ENCODE measurements around the gene COL20A1.
"Not testable (repeated sequence)": the region's sequence is repeated elsewhere in the genome, so short reads cannot be mapped to it uniquely, and the experiment has no call there.

COL20A1 gene

DNA sequence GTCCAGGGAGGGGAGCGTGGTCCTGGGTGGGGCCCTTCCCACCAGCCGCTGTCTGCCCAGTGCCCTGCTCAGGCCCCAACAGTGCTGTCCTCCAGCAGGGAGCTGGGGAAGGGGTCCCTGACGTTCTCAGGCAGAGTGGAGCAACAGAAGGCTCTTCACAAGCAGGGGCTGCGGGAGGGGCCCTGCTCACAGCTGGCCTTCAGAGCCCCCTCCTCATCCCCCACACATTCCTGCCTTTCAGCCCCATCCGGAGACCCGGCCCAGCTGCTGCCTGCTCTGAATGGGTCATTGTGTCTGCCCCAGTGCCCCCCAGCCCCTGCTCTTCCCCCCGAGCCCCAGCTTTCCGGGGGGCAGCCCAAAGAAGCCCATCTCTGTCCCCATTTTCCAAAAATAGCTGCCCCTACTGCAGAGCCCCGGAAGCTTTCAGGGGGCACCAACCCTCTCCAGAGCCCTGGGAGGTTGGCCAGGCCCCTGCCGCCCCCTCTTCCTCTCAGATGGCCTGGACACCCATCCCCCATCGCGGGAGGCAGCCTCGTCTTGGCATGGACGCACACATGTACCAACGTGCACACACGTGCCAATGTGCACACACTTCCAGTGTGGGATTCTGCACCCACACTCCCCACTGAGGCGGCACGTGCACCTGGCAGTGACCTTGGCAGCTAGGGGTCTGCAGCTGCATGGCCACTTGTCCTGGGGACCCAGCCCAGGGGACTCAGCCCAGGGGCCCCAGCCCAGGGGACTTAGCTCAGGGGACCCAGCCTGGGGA lies 3.7 kb downstream of the COL20A1 start:
- no peak overlapping the region for H3K4me3 ChIP-seq (ENCODE audit: low read length)
- TF ChIP-seq ZNF274 (IDR thresholded peaks at IDR 0.05; ENCODE audit: low read depth, low read length), result no peak

DNA sequence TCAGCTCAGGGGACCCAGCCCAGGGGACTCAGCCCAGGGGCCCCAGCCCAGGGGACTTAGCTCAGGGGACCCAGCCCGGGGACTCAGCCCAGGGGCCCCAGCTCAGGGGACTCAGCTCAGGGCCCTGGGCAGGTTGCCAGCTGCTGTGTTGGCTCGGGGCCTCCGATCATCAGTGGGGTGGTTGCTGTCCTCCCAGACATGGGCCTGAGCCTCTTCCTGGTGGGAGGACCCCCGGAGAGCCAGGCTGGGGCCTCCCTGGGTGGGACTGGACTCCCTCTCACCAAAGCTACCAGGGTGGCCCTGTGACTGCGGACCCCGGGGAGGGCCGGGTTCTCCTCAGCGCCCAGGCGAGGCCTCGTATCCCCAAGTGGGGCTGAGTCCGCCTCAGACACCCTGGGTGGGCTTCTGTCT lies 4.4 kb downstream of the COL20A1 start:
- TF ChIP-seq ZNF274 (IDR thresholded peaks at IDR 0.05; ENCODE audit: low read depth, low read length), result no peak
- no peak overlapping the region for H3K4me3 ChIP-seq (ENCODE audit: low read length)

DNA sequence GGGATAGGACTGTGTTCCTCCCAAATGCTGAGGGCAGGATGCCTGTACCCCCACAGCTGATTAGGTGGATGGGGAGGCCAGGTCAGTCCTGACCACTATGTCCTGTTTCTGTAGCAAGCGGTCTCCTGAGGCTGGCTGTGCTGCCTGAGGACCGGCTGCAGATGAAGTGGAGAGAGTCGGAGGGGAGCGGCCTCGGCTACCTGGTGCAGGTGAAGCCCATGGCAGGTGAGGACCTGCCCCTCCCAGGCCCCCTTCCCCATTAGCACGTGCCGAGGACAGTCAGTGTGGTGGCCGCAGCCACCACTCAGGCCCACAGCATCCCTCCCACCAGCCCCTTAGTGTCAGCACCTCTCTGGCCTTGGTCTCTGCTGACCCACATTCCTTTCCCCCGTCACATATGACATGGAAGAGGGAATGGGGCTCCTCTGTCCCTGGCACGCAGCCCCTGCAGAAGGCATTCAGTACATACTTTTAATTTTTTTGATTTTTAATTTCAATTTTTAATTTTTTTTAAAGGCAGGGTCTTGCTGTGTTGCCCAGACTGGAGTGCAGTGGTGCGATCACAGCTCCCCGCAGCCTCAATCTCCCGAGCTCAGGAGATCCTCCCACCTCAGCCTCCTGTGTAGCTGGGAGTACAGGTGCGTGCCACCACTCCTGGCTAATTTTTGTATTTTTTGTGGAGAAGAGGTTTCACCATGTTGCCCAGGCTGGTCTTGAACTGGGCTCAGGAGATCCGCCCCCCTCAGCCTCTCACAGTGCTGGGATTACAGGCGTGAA lies 5.0 kb downstream of the COL20A1 start:
- TF ChIP-seq ZNF274 (IDR thresholded peaks at IDR 0.05; ENCODE audit: low read depth, low read length), result no peak
- no peak overlapping the region for H3K4me3 ChIP-seq (ENCODE audit: low read length)

DNA sequence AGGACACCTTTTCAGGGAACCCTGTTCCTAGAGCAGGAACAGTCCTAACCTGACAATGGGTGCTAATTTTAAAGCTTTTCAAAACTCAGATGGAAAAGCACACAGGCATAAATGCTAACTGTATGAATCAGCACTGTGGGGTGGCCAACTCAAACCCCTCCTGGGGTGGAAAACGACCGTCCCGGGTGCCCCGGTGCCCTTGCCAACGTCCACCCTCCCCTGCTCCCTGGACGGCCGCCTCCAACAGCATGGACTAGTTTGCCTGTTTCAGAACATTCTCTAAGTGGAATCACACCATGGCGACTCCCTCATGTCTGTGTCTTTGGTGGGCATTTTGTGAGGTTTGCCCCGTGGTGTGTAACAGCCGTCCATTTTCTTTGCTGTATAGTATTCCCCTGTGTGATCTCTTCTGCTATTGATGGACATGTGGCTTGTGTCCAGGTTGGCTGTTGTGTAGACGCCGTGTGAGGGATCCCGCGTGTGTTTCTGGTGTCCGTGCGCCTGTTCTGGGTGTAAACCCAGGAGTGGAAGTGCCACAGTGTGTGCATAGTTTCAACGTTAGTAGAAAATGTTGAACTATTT lies 5.8 kb downstream of the COL20A1 start:
- TF ChIP-seq ZNF274 (IDR thresholded peaks at IDR 0.05; ENCODE audit: low read depth, low read length), result no peak

DNA sequence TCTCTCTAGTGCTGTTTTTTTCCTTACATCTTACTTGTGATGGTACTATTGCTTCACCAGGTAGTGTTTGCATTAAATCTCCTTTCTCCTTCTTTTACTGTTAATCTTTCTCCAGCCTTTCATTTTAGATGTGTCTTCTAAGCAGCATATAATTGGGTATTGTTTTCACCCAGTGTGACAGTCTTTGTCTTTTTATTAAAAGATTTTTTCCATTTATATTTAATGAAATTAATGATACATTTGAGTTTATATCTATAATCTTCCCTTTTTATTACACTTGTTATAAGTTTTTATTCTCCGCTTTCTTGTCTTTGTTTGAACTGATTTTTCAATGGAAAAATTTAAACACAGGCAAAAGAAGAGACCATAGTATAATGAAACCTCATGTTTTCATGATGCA lies 8.7 kb downstream of the COL20A1 start:
- no peak for TF ChIP-seq ZNF274 (IDR thresholded peaks at IDR 0.05; ENCODE audit: low read depth, low read length)
- no peak overlapping the region for H3K4me3 ChIP-seq (ENCODE audit: low read length)

More for the DNA sequence above, 5.8 kb downstream of the COL20A1 start:
- H3K4me3 ChIP-seq (ENCODE audit: low read length), result no peak overlapping the region

DNA sequence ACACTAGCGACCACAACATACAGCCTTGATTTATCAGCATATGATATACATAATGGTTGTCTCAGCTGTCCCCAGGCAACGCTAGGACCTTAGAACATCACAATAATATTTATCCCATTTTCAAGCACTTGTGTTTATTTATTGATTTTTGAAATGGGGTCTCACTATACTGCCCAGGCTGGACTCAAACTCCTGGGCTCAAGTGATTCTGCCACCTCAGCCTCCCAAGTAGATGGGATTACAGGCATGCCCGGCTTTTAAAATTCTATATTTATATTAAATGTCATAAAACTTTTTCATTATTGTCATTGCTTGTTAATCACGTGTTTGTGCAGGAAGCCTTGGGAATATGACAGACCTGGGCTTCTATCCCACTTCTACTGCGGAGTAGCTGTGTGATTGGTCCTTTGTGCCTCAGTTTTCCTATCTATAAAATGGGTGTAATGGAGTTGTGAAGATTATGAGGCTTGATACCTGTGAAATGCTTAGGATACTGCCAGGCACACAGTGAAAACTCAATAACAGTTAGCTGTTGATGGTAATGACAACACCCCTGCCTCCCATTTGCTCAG lies 10.2 kb downstream of the COL20A1 start:
- no peak for TF ChIP-seq ZNF274 (IDR thresholded peaks at IDR 0.05; ENCODE audit: low read depth, low read length)
- no peak overlapping the region for H3K4me3 ChIP-seq (ENCODE audit: low read length)

DNA sequence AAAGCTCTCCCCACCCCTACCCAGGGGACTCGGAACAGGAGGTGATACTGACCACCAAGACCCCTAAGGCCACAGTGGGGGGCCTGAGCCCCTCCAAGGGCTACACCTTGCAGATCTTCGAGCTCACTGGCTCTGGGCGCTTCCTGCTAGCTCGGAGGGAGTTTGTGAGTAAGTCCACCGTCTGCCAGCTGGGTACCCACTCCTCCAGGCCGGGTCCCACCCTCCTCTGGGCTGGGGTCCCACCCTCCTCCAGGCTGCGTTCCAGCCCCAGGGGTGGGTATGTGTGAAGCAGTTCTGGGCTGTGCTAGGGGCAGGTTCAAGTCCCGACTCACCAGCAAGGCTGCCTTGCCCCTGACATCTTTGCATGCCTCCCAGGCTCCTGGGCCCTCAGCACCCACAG lies 12.4 kb downstream of the COL20A1 start:
- H3K4me3 ChIP-seq (ENCODE audit: low read length), result no peak overlapping the region
- no peak for TF ChIP-seq ZNF274 (IDR thresholded peaks at IDR 0.05; ENCODE audit: low read depth, low read length)

DNA sequence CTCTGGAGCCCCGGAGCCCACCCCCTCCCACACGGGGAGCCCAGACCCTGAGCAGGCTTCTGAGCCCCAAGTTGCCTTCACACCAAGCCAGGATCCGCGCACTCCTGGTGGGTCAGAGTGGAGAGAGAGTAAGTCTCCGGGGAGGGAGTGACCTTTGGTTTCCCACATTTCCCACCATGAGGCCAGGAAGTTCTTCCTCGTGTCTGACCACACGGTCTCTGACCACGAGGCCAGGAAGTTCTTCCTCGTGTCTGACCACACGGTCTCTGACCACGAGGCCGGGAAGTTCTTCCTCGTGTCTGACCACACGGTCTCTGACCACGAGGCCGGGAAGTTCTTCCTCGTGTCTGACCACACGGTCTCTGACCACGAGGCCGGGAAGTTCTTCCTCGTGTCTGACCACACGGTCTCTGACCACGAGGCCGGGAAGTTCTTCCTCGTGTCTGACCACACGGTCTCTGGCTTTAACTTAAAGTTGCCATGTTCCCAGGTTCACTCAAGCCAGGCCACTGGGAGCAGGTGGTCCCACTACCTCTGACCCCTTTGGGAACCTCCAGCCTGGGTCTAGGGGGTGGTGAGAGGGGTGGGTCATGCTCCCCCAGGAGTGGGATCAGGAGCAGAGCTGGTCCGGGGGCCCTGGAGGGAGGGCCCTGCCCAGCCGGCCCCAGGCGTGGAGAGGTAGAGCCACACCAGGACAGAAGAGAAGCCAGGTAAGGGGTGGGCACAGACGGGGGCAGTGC lies 13.1 kb downstream of the COL20A1 start:
- not testable (repeated sequence) for H3K4me3 ChIP-seq (ENCODE audit: low read length)

DNA sequence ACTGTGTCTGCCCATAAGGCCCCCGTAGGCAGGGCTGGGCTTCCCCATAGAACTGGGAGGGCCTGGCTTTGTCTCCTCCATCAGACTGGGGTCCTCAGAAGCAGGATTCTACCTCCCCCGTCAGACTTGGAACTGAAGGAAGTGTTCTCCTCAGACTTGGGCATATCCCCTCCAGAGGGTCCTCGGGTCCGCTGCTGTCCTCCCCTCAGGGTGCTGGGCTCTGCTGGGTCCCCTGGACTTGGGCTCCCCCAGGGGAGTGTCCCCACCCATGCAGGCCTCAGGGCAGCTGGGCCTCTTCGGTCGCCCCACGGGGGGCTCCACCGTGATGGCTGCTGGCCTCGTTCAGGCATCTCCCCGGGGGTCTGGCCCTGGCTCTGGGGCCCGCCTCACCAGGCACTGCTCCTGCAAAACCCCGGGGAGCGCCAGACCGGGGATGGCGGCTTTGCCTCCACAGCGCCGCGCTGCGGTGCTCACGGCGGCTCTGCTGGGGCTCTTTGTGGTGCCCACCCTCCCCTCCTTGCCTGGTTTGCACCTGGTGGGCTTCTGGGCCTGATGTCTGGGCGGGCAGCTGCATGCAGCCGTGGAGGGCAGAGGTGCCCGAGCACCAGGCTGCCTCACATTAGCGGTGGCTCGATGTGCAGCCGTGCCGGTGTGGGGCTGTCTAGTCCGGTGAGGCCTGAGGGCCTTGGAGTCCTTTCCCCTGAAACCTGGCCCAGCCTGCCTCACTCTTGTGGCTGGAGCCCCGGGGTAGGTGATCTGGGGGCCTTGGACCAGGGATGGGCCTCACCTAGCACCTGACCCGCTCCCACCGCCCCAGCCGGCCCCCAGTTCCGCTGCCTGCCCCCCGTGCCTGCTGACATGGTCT lies 13.9 kb downstream of the COL20A1 start:
- no peak for TF ChIP-seq ZNF274 (IDR thresholded peaks at IDR 0.05; ENCODE audit: low read depth, low read length)
- H3K4me3 ChIP-seq (ENCODE audit: low read length), result no peak overlapping the region

DNA sequence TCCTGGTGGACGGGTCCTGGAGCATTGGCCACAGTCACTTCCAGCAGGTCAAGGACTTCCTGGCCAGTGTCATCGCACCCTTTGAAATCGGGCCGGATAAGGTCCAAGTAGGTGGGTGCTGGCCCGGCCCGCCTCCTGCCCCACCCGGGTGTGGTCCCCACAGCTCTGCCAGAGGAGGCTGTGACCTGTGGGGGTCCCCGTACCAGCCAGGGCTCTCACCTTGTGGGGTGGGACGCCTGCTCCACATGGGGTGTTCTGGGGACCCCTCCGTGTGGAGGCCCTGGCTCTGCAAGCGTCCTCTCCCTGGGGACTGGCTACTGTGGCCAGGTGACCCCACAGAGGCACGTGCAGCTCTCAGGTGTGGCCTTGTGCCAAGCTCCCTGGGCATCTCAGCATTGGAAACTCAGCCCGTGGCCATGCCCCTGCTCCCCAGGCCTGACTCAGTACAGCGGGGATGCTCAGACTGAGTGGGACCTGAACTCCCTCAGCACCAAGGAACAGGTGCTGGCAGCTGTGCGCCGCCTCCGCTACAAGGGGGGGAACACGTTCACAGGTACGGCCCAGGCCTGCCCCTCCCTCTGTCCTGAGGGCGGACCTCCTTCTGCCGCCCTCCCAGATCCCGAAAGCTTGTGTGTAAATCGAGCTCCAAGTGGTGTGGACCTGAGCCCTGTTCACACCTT lies 14.7 kb downstream of the COL20A1 start:
- H3K4me3 ChIP-seq (ENCODE audit: low read length), result no peak overlapping the region
- no peak for TF ChIP-seq ZNF274 (IDR thresholded peaks at IDR 0.05; ENCODE audit: low read depth, low read length)

DNA sequence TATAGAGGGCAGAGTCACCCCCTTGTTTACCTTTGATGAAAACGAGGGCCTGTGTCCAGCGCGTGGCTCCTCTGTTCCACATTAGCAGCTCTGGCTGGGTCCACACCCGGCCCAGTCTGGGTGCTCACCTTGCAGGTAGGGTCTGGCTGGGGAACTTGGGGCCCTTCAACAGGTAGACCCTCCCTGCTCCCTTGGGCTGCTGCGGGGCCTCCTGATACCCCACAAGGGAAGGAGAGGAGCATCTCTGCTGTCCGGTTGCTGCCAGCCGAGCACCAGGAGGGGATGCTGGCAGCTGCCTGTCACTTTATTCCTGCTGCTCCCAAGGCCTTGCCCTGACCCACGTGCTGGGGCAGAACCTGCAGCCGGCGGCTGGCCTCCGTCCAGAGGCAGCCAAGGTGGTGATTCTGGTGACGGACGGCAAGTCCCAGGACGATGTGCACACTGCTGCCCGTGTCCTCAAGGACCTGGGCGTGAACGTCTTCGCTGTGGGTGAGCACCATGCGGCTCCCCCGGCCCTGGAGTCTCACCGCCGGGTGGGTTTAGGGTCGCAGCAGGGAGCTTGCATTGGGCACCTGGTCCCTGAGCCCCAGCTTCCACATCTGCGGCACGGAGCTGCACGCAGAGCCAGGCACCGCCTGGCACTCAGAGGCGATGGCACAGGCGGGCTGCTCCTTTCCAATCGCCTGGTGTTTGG lies 15.4 kb downstream of the COL20A1 start:
- no peak for TF ChIP-seq ZNF274 (IDR thresholded peaks at IDR 0.05; ENCODE audit: low read depth, low read length)
- H3K4me3 ChIP-seq (ENCODE audit: low read length), result no peak overlapping the region

All from GM08714 (cell line).